ENCODE measurements around the gene FBXL20.

The FBXL20 gene

GRCh38 chr17:39306509-39307212 is 94.8 kb downstream of the FBXL20 start:
- H3K9me2 ChIP-seq (ENCODE audit: low read depth, low read length): no peaks in the 10 kb centered on the region
- no peak overlapping the region for H2AFZ ChIP-seq (ENCODE audit: low read length)
- H3K27me3 ChIP-seq (ENCODE audit: insufficient read depth, low read length): no peaks in the 10 kb centered on the region
- no peaks in the 10 kb centered on the region for H3K79me2 ChIP-seq (ENCODE audit: insufficient read depth, low read length)
- no peaks in the 10 kb centered on the region for H4K20me1 ChIP-seq (ENCODE audit: insufficient read depth, low read length)
- peak overlapping the region; percentile 1 for H3K27ac ChIP-seq (ENCODE audit: low read depth, low read length, poor library complexity, severe bottlenecking)
- no peaks in the 10 kb centered on the region for H3K9me3 ChIP-seq (ENCODE audit: low read length)
- peaks cover 15% of the 10 kb centered on the region for H3K4me1 ChIP-seq (ENCODE audit: insufficient read depth, low read length, severe bottlenecking)
- H3K4me2 ChIP-seq (ENCODE audit: low read length): no peak overlapping the region; the same call in 1 of the 2 replicates
- H3K9ac ChIP-seq (ENCODE audit: low read length): no peak overlapping the region
- H3K36me3 ChIP-seq (ENCODE audit: insufficient read depth, low read length): no peaks in the 10 kb centered on the region
- no peak overlapping the region for H3K4me3 ChIP-seq (ENCODE audit: low read depth, low read length, poor library complexity, severe bottlenecking)
- no peaks in the 10 kb centered on the region for H3F3A ChIP-seq (ENCODE audit: insufficient read depth, low read length)
- TF ChIP-seq CTCF (IDR thresholded peaks at IDR 0.05; ENCODE audit: low read length) (no peak), EZH2 (IDR thresholded peaks at IDR 0.05; ENCODE audit: borderline replicate concordance, low read length) (no peak)

DNA sequence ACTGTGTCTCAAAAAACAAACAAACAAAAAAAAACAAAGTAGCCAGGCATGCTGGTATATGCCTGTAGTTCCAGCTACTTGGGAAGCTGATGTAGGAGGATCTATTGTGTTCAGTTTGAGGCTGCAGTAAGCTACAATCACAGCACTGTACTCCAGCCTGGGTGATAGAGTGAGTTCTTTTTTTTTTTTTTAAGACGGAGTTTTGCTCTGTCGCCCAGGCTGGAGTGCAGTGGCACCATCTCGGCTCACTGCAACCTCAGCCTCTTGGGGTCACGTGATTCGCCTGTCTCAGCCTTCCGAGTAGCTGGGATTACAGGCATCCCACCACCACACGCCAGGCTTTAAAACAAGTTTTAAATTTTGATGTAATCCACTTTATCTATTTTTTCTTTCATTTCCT is 95.4 kb downstream of the FBXL20 start:
- Histone ChIP-seq H4K20me1 (ENCODE audit: insufficient read depth, low read length) (no peaks in the 10 kb centered on the region), H3K4me2 (ENCODE audit: low read length) (no peak overlapping the region), H3K9ac (ENCODE audit: low read length) (no peak overlapping the region), H3K27me3 (ENCODE audit: insufficient read depth, low read length) (no peaks in the 10 kb centered on the region), H3K27ac (ENCODE audit: low read depth, low read length, poor library complexity, severe bottlenecking) (no peak overlapping the region), H3F3A (ENCODE audit: insufficient read depth, low read length) (no peaks in the 10 kb centered on the region), H3K9me3 (ENCODE audit: low read length) (no peaks in the 10 kb centered on the region), H2AFZ (ENCODE audit: low read length) (no peak overlapping the region), H3K9me2 (ENCODE audit: low read depth, low read length) (no peaks in the 10 kb centered on the region), H3K4me1 (ENCODE audit: insufficient read depth, low read length, severe bottlenecking) (peaks cover 15% of the 10 kb centered on the region), H3K79me2 (ENCODE audit: insufficient read depth, low read length) (no peaks in the 10 kb centered on the region), H3K4me3 (ENCODE audit: low read depth, low read length, poor library complexity, severe bottlenecking) (no peak overlapping the region), H3K36me3 (ENCODE audit: insufficient read depth, low read length) (no peaks in the 10 kb centered on the region)
- no peak for TF ChIP-seq EZH2 (IDR thresholded peaks at IDR 0.05; ENCODE audit: borderline replicate concordance, low read length)
- TF ChIP-seq CTCF (IDR thresholded peaks at IDR 0.05; ENCODE audit: low read length): no peak

GRCh38 chr17:39304188-39304587 is 97.2 kb downstream of the FBXL20 start:
- H3F3A ChIP-seq (ENCODE audit: insufficient read depth, low read length): no peaks in the 10 kb centered on the region
- no peak overlapping the region for H2AFZ ChIP-seq (ENCODE audit: low read length)
- no peak overlapping the region for H3K9ac ChIP-seq (ENCODE audit: low read length)
- H3K4me2 ChIP-seq (ENCODE audit: low read length): no peak overlapping the region
- H3K36me3 ChIP-seq (ENCODE audit: insufficient read depth, low read length): no peaks in the 10 kb centered on the region
- no peaks in the 10 kb centered on the region for H3K9me3 ChIP-seq (ENCODE audit: low read length)
- no peak overlapping the region for H3K27ac ChIP-seq (ENCODE audit: low read depth, low read length, poor library complexity, severe bottlenecking)
- no peaks in the 10 kb centered on the region for H3K9me2 ChIP-seq (ENCODE audit: low read depth, low read length)
- TF ChIP-seq EZH2 (IDR thresholded peaks at IDR 0.05; ENCODE audit: borderline replicate concordance, low read length): no peak
- TF ChIP-seq CTCF (IDR thresholded peaks at IDR 0.05; ENCODE audit: low read length): no peak
- H3K4me3 ChIP-seq (ENCODE audit: low read depth, low read length, poor library complexity, severe bottlenecking): no peak overlapping the region
- H3K27me3 ChIP-seq (ENCODE audit: insufficient read depth, low read length): no peaks in the 10 kb centered on the region
- H4K20me1 ChIP-seq (ENCODE audit: insufficient read depth, low read length): no peaks in the 10 kb centered on the region
- H3K4me1 ChIP-seq (ENCODE audit: insufficient read depth, low read length, severe bottlenecking): peaks cover 15% of the 10 kb centered on the region
- no peaks in the 10 kb centered on the region for H3K79me2 ChIP-seq (ENCODE audit: insufficient read depth, low read length)

Measured in OCI-LY1 (cell line).